GM21529 (cell line): ENCODE measurements around the gene CASKIN1.
"Not testable (repeated sequence)": the region's sequence is repeated elsewhere in the genome, so short reads cannot be mapped to it uniquely, and the experiment has no call there.

Experiments
- ATAC-seq: cut with Tn5 transposase; IDR thresholded peaks from one replicate; pipeline ENCODE4 v1.9.1; 2021; ENCODE audit not compliant: unreplicated experiment

Gene CASKIN1

DNA sequence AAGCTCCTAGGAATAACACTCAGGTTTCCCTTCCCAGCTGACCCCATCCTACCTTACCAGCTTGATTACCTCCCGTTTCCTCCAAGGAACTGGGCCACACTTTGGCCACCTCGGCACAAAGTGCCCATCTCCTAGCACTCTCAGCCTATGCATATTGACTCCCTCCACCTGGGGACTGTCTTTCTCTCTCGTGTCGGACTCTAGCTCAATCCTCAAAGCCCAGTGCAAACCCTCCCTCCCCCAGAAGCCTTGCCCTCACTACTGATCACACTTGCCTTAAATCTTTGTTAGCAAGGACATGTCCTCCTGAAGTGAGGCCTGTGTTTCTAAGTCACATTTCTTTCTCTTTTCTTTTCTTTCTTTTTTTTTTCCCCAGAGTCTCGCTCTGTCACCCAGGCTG, 50.6 kb downstream of the CASKIN1 start:
- ATAC-seq = no peak

DNA sequence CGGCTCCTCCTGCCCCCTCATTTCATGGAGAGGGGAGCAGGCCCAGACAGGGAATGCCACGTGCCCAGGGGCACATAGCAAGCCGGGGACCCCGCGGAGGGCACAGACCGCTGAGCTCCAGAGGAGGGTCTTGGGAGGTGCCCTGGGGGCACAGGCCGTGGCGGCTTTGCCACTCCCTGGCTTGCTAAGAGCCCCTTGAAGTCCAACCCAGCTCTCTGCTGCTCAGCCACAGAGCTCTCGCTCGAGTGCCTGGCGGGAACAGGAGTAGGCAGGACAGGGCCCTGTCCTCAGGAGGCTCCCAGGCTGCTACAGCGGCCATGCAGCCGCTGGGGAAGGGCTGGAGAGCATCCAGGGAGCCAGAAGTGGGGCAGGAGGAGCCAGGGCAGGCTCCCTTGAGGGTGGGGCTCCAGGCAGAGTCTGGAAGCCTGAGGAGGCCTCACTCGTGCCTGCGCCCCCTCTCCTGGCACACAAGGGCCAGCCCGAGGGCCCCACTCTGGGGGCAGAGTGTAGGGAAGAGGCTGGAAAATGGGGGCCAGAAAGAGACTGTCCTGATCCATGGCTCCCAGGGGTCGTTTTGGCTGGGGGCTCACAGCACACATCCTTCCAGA, 52.4 kb downstream of the CASKIN1 start:
- no peak for ATAC-seq

DNA sequence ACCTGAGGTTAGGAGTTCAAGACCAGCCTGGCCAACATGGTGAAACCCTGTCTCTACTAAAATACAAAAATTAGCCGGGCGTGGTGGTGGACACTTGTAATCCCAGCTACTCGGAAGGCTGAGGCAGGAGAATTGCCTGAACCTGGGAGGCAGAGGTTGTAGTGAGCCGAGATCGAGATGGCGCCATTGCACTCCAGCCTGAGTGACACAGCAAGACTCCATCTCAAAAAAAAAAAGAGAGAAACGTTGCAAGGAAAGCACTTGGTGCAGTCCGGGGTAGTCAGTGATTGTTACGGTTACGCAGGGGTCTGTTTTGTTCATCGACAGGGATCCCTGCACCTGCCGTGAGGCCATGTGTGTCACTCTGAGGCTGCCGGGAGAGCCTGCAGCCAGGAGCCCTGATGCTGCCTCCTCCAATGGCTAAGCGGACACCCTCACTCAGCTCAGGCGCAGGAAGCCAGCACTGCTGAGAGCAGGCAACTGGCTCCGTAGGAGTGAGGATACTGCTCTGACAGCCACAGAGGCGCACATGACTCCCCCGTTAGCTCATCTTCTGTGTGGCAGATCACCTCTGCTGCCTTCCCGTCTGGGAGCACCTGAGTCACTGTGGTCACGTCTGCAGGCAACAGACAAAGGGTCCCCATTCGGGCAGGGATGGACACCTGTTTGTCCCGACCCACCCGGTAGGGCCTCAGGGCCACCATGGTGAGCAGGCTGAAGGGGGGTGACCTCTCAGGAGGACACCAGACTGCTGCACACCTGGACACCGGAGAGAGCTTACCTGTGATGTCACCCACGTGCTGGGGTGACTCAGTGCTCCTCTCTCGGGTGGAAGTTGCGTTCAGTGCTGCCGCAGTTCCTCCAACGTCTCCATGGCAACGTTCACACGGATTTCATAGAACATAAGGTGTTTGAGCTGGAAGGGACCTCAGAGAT, 53.2 kb downstream of the CASKIN1 start:
- no peak for ATAC-seq

DNA sequence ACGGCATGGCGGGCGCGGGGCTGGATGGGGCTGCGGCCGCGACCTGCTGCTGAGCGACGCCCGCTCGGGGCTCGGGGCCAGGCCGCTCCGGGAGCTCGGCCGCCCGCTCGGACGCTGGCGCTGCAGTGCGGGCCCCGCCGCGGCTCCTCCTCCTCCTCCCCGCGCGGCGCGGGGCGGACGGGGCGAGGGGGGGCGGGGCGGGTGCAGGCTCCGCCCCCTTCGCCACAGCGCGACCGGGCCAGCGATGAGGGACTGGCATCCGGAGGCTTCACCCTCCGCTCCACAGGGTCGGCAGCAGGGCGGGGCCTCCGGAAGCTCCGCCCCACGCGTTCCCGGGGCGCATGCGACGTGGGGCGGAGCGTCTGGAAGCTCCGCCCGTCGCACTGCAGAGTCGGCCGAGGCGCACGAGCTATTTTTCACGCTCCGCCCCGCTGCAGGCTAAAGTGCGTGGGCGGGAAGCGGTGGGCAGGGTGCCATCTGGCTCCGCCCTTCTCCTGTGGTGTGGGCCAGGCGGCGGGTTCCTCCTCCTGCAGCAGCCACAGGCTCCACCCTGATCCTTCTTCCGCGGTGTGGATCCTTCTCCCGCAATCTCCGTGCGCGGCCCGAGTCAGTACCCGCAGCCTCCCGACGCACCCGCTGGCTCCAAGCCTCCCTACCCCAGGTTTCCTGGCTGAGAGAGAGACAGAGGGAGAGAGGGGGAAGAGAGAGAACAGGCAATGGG, 60.5 kb downstream of the CASKIN1 start, which contains the start of gene PKD1:
Gene PKD1, minus strand, starts transcription at position 129 of the 721 bp plus-strand sequence. CDS start 209 bp downstream, outside the sequence.
- not testable (repeated sequence) for ATAC-seq

DNA sequence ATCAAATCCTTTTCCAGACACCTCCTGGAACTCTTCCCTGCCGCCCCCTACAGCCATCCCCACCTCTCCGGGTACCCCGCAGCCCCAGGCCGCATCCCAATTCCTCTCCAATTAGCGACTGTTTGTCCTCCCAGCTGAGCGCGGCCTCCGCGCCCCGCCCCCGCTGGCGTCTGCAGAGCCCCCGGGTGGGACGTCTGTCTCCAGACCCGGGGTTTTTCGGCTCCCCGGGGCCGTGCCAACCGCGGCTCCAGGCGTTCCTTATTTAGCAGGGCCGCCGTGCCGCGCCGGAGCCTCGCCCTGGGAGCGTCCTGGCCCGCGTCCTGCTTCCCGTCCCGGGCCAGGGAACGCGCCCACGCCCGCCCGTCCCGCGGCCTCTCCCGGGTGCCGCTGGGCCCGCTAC, 61.3 kb downstream of the CASKIN1 start:
- ATAC-seq = not testable (repeated sequence)

DNA sequence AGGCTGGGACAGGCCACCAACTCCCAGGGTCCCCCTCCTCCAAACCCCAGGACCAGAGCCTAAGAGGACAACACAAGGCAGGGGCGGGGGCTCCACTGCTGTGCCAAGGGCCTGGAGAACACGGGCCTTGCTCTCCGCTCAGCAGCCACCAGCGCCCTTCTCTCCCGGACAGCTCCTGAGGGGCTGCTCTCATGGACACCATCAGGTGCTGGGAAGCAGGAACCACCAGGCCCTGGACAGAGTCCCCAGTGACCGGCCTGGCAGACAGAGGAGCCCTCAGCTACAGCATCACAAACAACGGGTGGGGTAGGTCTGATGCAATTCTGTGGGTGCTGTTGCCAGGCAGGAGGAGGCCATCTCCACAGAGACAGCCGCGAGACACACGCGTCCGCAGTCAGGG, 62.6 kb downstream of the CASKIN1 start:
- ATAC-seq = not testable (repeated sequence)

DNA sequence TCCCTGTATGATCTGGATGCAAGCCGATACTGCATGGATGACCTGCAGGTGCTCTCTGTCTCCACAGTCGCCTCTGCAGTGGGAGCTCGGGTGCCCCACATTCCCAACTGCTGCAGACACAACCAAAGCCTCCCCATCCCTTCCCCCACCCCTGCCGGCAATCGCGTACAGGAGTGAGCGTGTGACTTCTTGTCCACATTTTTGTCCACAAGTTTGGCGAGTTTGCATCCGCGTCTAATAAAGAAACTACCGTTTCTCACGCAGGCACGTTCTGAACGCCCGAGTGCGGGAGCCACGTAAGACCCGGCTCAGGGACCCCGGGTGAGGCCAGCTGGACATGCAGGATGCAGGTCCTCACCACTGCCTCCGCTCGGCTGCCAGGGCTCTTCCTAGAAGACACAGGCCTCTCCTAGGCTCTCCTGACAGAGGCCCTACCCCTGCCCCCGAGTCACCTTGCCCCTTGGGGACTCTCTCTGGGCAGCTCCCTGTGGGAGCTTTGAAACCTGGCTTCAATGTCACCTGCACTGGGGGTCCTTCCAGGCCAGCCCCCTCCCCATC, 66.4 kb downstream of the CASKIN1 start:
- not testable (repeated sequence) for ATAC-seq

DNA sequence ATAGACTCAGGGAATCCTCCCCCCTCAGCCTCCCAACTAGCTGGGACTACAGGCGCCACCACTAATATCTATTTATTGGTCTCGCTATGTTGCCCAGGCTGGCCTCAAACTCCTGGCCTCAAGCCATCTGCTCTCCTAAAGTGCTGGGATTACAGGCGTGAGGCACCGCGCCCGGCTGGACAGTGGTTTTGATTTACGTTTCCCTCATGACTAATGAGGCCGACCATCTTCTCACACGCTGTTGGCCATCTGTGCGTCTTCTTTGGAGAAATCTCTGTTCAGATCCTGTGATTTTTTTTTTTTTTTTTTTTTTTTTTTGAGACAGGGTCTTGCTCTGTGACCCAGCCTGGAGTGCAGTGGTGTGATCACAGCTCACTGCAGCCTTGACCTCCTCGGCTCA, 67.2 kb downstream of the CASKIN1 start:
- ATAC-seq = not testable (repeated sequence)

DNA sequence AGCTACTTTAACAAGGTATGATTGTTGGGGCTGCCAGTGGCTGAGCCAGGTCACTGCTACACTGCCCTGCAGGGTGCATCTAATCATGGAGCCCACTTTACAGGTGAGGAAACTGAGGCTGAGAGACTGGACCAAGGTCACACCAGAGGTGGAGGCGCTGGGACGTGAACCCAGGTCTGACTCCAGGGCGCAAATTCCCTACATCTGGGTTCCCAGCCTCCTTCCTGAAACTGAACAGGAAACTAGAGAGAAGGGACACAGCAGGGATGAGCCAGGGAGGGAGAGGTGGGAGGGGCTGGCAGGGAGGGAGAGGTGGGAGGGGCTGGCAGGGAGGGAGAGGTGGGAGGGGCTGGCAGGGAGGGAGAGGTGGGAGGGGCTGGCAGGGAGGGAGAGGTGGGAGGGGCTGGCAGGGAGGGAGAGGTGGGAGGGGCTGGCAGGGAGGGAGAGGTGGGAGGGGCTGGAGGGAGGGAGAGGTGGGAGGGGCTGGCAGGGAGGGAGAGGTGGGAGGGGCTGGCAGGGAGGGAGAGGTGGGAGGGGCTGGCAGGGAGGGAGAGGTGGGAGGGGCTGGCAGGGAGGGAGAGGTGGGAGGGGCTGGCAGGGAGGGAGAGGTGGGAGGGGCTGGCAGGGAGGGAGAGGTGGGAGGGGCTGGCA, 68.7 kb downstream of the CASKIN1 start:
- not testable (repeated sequence) for ATAC-seq
